22Rv1 (cell line): ENCODE results near the gene FRA10AC1.

Experiments used
- CTCF ChIP-seq: fragments of 450-650 bp; IDR thresholded peaks from 2 replicates; pipeline ENCODE4 v1.5.1; 2017; ENCODE audit warnings: mild to moderate bottlenecking
- ZFX ChIP-seq: fragments of 450-650 bp; IDR thresholded peaks from 2 replicates; pipeline ENCODE4 v1.6.1; 2017; ENCODE audit warnings: antibody characterized with exemption, borderline replicate concordance

- TF ChIP-seq CTCF: no peak
- TF ChIP-seq ZFX: no peak
Observed at GRCh38 chr10:93749218-93749799, 46.9 kb upstream of the FRA10AC1 start.
